HCT116 (cell line): ENCODE data around the gene TCP1. TPM values are rescaled to one million over a fixed set of nuclear protein-coding genes. Genes with fewer than 3 reads are reported as not detected.

Source experiments
- ATAC-seq: fragments of 200-7000 bp; cut with Tn5 transposase; 2 replicates; pipeline ENCODE4 v1.9.1; 2020; ENCODE audit warnings: mild to moderate bottlenecking, moderate library complexity
- BruUV-seq: library from RNA; stranded (reverse); fragments of 400-500 nt; replicated peaks from 2 replicates; lab custom pipeline; 2021; lab: Mats Ljungman, UMichigan
- CTCF ChIA-PET: fragments of 300-600 bp; sonication (Branson Sonifier 250); formaldehyde crosslinking; loops from one replicate; lab custom pipeline; 2021; ENCODE audit warnings: antibody characterized with exemption; lab: Charles Lee
- POLR2A ChIA-PET: fragments of 300-600, 350-600 bp; sonication (Branson Sonifier 250); formaldehyde crosslinking; loops from one replicate; lab custom pipeline; 2021; ENCODE audit warnings: antibody characterized with exemption; lab: Charles Lee
- RAD21 ChIA-PET, 2 experiments: fragments of 300-600 bp; sonication (Branson Sonifier 250); formaldehyde crosslinking; loops; one replicate each; lab custom pipeline; 2023; ENCODE audit warnings: low total read pairs in 2 of 2; ENCODE audit not compliant: uncharacterized antibody in 2 of 2, unreplicated experiment in 2 of 2, low non-redundant PET in 1 of 2; lab: Charles Lee
- DNase-seq: peaks from one replicate; pipeline ENCODE4 v3.0.0-alpha.2; 2010; ENCODE audit warnings: low read depth, low spot score
- H2AFZ ChIP-seq: fragments of 200-600 bp; shearing (Covaris generic), sonication (generic); 2 replicates; pipeline ENCODE4 v1.6.1; 2017; ENCODE audit warnings: low read depth, mixed run types, mixed read lengths, antibody characterized with exemption, low read length; ENCODE audit not compliant: poor library complexity, severe bottlenecking
- H3K27ac ChIP-seq: 2 replicates; pipeline ENCODE4 v1.5.1; 2012; ENCODE audit warnings: low read depth, low read length
- H3K27me3 ChIP-seq: fragments of 200-600 bp; sonication (generic); 2 replicates; pipeline ENCODE4 v1.6.1; 2016; ENCODE audit warnings: mixed run types, low read length, mixed read lengths; ENCODE audit not compliant: insufficient read depth
- H3K36me3 ChIP-seq, 2 experiments: fragments of 200-500 bp in 1 of 2; fragments of 200-600 bp in 1 of 2; sonication (Bioruptor generic) in 1 of 2; sonication (generic) in 1 of 2; 2 replicates each; pipeline versions ENCODE4 v1.5.1 to v1.6.1; 2014 to 2016; ENCODE audit warnings: low read length in 2 of 2, inconsistent platforms in 1 of 2, mixed read lengths in 1 of 2, mixed run types in 1 of 2; ENCODE audit not compliant: insufficient read depth in 2 of 2, control insufficient read depth in 1 of 2
- H3K4me1 ChIP-seq, 2 experiments: fragments of 200-600 bp in 1 of 2; sonication (generic) in 1 of 2; 2 replicates each; pipeline versions ENCODE4 v1.5.1 to v1.6.1; 2012 to 2017; ENCODE audit warnings: low read length in 2 of 2, inconsistent platforms in 1 of 2, mild to moderate bottlenecking in 1 of 2, mixed read lengths in 1 of 2, mixed run types in 1 of 2, moderate library complexity in 1 of 2; ENCODE audit not compliant: insufficient read depth in 2 of 2, control insufficient read depth in 1 of 2
- H3K4me2 ChIP-seq: fragments of 200-600 bp; sonication (generic); 2 replicates; pipeline ENCODE4 v1.6.1; 2017; ENCODE audit warnings: mixed run types, low read length, mixed read lengths
- H3K4me3 ChIP-seq, 2 experiments: fragments of 200-600 bp in 1 of 2; sonication (generic) in 1 of 2; replicated peaks in 1 of 2; 2 replicates each; pipeline ENCODE4 v1.5.1; 2011 to 2016; ENCODE audit warnings: low read length in 2 of 2, control low read depth in 1 of 2, low read depth in 1 of 2, mild to moderate bottlenecking in 1 of 2, mixed read lengths in 1 of 2, mixed run types in 1 of 2
- H3K79me2 ChIP-seq: fragments of 200-600 bp; sonication (generic); 2 replicates; pipeline ENCODE4 v1.6.1; 2017; ENCODE audit warnings: mild to moderate bottlenecking, mixed run types, low read length, moderate library complexity, mixed read lengths; ENCODE audit not compliant: insufficient read depth
- H3K9ac ChIP-seq: fragments of 200-600 bp; sonication (generic); 2 replicates; pipeline ENCODE4 v1.6.1; 2016; ENCODE audit warnings: low read length, mixed read lengths
- H3K9me2 ChIP-seq: fragments of 200-600 bp; sonication (generic), shearing (Covaris generic); 2 replicates; pipeline ENCODE4 v1.6.1; 2017; ENCODE audit warnings: mixed run types, mild to moderate bottlenecking, moderate library complexity; ENCODE audit not compliant: insufficient read depth
- H3K9me3 ChIP-seq, 2 experiments: fragments of 200-500 bp in 1 of 2; fragments of 200-600 bp in 1 of 2; sonication (Bioruptor generic) in 1 of 2; sonication (generic) in 1 of 2; 2 replicates each; pipeline ENCODE4 v1.6.1; 2014 to 2017; ENCODE audit warnings: low read length in 2 of 2, mixed read lengths in 2 of 2, inconsistent platforms in 1 of 2, low read depth in 1 of 2, mild to moderate bottlenecking in 1 of 2, mixed run types in 1 of 2, moderate library complexity in 1 of 2; ENCODE audit not compliant: control insufficient read depth in 1 of 2, insufficient read depth in 1 of 2
- H4K20me1 ChIP-seq: fragments of 200-600 bp; sonication (generic), shearing (Covaris generic); 2 replicates; pipeline ENCODE4 v1.6.1; 2017; ENCODE audit warnings: mixed run types, mild to moderate bottlenecking, moderate library complexity; ENCODE audit not compliant: insufficient read depth
- CEBPB ChIP-seq: IDR thresholded peaks from 2 replicates; pipeline ENCODE4 v1.6.1; 2012; ENCODE audit warnings: low read depth
- EZH2phosphoT487 ChIP-seq: fragments of 200-600 bp; IDR thresholded peaks from 2 replicates; pipeline ENCODE4 v1.6.1; 2018; ENCODE audit warnings: antibody characterized with exemption, borderline replicate concordance
- FOSL1 ChIP-seq: IDR thresholded peaks from 2 replicates; pipeline ENCODE4 v1.6.1; 2012; ENCODE audit warnings: low read depth
- JUND ChIP-seq: IDR thresholded peaks from 2 replicates; pipeline ENCODE4 v1.6.1; 2012
- RAD21 ChIP-seq: IDR thresholded peaks from 2 replicates; pipeline ENCODE4 v1.6.1; 2012; ENCODE audit warnings: low read depth, mild to moderate bottlenecking
- TCF7L2 ChIP-seq: IDR thresholded peaks from 2 replicates; pipeline ENCODE4 v1.7.0; 2011; ENCODE audit warnings: borderline replicate concordance, inconsistent platforms; ENCODE audit not compliant: insufficient read depth, insufficient read length; ENCODE audit errors: extremely low read depth
- YY1 ChIP-seq: IDR thresholded peaks from 2 replicates; pipeline ENCODE4 v1.6.1; 2011; ENCODE audit warnings: low read length, low read depth, moderate library complexity, mild to moderate bottlenecking; ENCODE audit not compliant: insufficient replicate concordance; ENCODE audit errors: extremely low read depth
- ZNF274 ChIP-seq: fragments of 200-500 bp; sonication (Bioruptor generic); IDR thresholded peaks from 2 replicates; pipeline ENCODE4 v1.6.1; 2014; ENCODE audit warnings: mild to moderate bottlenecking, low read depth, low read length, inconsistent platforms
- intact Hi-C: fragments of 100-400 bp; cut with micrococcal nuclease; formaldehyde crosslinking; loops from 2 replicates; pipeline ENCODE4 v1.10.0; 2022
- total RNA-seq: library from RNA; stranded (reverse); gene quantifications from one replicate; pipeline ENCODE4 v1.2.1, GENCODE V29; 2021; ENCODE audit not compliant: unreplicated experiment
- TF ChIP-seq, protein P1 (sequence below): IDR thresholded peaks from 2 replicates; pipeline ENCODE4 v1.6.1; 2012
- TF ChIP-seq, protein P2 (sequence below): IDR thresholded peaks from 2 replicates; pipeline ENCODE4 v1.6.1; 2011; ENCODE audit warnings: mild to moderate bottlenecking, low read length, moderate library complexity; ENCODE audit not compliant: insufficient replicate concordance; ENCODE audit errors: extremely low read depth
- TF ChIP-seq, protein P3 (sequence below), 3 experiments: fragments of 200-600 bp in 1 of 3; sonication (generic) in 1 of 3; IDR thresholded peaks in 2 of 3; conservative IDR thresholded peaks in 1 of 3; 2 replicates each; pipeline ENCODE4 v1.5.1; 2012 to 2017; ENCODE audit warnings: low read depth in 2 of 3, low read length in 2 of 3, antibody characterized with exemption in 1 of 3, borderline replicate concordance in 1 of 3, control low read depth in 1 of 3, mild to moderate bottlenecking in 1 of 3, mixed read lengths in 1 of 3, mixed run types in 1 of 3, moderate library complexity in 1 of 3; ENCODE audit not compliant: insufficient read depth in 1 of 3
- TF ChIP-seq, protein P4 (sequence below): IDR thresholded peaks from 2 replicates; pipeline ENCODE4 v1.6.1; 2012; ENCODE audit warnings: low read depth

The TCP1 gene
- total RNA-seq, 1 experiment from 2014 or later, result 447 TPM

DNA sequence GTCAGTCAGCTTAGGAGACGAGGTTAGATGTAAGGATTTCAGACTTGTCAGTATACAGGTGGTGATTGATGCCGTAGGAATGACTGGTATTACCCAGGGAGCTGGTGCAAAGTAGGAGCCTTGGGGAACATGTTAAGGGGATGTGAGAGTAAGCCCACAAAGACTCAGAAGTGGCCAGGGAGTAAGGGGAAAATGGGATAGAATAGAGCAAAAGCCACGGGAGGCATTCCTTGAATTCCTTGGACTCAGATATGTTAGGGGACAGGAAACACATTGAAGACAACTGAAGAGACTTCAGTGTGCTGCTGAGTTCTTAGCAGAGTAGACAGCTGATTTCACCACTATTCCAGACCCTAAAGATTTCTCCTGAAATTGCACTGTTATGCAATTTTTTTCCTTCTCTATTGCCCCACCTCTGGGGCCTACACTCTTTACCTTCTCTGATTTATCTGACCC, 28.8 kb downstream of the TCP1 start:
- Histone ChIP-seq H2AFZ (no peak overlapping the region), H4K20me1 (no peaks in the 10 kb centered on the region), H3K9me3 (no peaks in the 10 kb centered on the region), H3K9ac (0 out of 2 replicates have a peak overlapping the region, but pooled peaks have one; percentile 13), H3K4me1 (peaks cover 4 to 47% of the 10 kb centered on the region in 2 experiments; a peak in 3 of 4 replicates), H3K4me3 (no peak overlapping the region; a peak in 1 of 4 replicates), H3K27ac (peak overlapping the region; percentile 96; the same call in 1 of the 2 replicates), H3K9me2 (no peaks in the 10 kb centered on the region), H3K4me2 (peak overlapping the region; percentile 96), H3K27me3 (no peaks in the 10 kb centered on the region), H3K36me3 (peaks cover 2 to 19% of the 10 kb centered on the region in 2 experiments; a peak in 3 of 4 replicates)
- DNase-seq (no peak), ATAC-seq (no peak)
- RAD21 ChIA-PET, result no interaction called here
- POLR2A ChIA-PET, result interaction anchor here (2.1 kb wide), 2 partner anchors 30 to 34 kb away, joined by 7 to 11 read pairs; partner anchors contain the start of genes MRPL18, TCP1 and WTAP
- CTCF ChIA-PET, result no interaction called here
- intact Hi-C loops, result no loop called here
- TF ChIP-seq ZNF274, result no peak
- TF ChIP-seq, protein P1, sequence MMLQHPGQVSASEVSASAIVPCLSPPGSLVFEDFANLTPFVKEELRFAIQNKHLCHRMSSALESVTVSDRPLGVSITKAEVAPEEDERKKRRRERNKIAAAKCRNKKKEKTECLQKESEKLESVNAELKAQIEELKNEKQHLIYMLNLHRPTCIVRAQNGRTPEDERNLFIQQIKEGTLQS, result no peak
- TF ChIP-seq, protein P2, sequence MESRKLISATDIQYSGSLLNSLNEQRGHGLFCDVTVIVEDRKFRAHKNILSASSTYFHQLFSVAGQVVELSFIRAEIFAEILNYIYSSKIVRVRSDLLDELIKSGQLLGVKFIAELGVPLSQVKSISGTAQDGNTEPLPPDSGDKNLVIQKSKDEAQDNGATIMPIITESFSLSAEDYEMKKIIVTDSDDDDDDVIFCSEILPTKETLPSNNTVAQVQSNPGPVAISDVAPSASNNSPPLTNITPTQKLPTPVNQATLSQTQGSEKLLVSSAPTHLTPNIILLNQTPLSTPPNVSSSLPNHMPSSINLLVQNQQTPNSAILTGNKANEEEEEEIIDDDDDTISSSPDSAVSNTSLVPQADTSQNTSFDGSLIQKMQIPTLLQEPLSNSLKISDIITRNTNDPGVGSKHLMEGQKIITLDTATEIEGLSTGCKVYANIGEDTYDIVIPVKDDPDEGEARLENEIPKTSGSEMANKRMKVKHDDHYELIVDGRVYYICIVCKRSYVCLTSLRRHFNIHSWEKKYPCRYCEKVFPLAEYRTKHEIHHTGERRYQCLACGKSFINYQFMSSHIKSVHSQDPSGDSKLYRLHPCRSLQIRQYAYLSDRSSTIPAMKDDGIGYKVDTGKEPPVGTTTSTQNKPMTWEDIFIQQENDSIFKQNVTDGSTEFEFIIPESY, result no peak
- no peak for TF ChIP-seq YY1
- TF ChIP-seq FOSL1, result no peak
- TF ChIP-seq, protein P3, sequence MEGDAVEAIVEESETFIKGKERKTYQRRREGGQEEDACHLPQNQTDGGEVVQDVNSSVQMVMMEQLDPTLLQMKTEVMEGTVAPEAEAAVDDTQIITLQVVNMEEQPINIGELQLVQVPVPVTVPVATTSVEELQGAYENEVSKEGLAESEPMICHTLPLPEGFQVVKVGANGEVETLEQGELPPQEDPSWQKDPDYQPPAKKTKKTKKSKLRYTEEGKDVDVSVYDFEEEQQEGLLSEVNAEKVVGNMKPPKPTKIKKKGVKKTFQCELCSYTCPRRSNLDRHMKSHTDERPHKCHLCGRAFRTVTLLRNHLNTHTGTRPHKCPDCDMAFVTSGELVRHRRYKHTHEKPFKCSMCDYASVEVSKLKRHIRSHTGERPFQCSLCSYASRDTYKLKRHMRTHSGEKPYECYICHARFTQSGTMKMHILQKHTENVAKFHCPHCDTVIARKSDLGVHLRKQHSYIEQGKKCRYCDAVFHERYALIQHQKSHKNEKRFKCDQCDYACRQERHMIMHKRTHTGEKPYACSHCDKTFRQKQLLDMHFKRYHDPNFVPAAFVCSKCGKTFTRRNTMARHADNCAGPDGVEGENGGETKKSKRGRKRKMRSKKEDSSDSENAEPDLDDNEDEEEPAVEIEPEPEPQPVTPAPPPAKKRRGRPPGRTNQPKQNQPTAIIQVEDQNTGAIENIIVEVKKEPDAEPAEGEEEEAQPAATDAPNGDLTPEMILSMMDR (IDR thresholded peaks at IDR 0.05 in 2 of 3, conservative IDR thresholded peaks at IDR 0.05 in 1 of 3; ENCODE audit: borderline replicate concordance in 1 of 3, insufficient read depth in 1 of 3, low read depth in 2 of 3, low read length in 2 of 3), result no peak
- no peak for TF ChIP-seq RAD21
- no peak for TF ChIP-seq JUND
- TF ChIP-seq CEBPB, result no peak
- no peak for TF ChIP-seq TCF7L2
- TF ChIP-seq, protein P4, sequence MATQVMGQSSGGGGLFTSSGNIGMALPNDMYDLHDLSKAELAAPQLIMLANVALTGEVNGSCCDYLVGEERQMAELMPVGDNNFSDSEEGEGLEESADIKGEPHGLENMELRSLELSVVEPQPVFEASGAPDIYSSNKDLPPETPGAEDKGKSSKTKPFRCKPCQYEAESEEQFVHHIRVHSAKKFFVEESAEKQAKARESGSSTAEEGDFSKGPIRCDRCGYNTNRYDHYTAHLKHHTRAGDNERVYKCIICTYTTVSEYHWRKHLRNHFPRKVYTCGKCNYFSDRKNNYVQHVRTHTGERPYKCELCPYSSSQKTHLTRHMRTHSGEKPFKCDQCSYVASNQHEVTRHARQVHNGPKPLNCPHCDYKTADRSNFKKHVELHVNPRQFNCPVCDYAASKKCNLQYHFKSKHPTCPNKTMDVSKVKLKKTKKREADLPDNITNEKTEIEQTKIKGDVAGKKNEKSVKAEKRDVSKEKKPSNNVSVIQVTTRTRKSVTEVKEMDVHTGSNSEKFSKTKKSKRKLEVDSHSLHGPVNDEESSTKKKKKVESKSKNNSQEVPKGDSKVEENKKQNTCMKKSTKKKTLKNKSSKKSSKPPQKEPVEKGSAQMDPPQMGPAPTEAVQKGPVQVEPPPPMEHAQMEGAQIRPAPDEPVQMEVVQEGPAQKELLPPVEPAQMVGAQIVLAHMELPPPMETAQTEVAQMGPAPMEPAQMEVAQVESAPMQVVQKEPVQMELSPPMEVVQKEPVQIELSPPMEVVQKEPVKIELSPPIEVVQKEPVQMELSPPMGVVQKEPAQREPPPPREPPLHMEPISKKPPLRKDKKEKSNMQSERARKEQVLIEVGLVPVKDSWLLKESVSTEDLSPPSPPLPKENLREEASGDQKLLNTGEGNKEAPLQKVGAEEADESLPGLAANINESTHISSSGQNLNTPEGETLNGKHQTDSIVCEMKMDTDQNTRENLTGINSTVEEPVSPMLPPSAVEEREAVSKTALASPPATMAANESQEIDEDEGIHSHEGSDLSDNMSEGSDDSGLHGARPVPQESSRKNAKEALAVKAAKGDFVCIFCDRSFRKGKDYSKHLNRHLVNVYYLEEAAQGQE, result no peak
- TF ChIP-seq EZH2phosphoT487, result no peak
- TF ChIP-seq, all 23 proteins: peak for 0
- peaks cover 12% of the 10 kb centered on the region for H3K79me2 ChIP-seq
- no TSS peak for BruUV-seq
